HUES64 (cell line): ENCODE results near the gene GUCY1A2.

Source experiments
- H3K27ac ChIP-seq: 2 replicates; pipeline ENCODE4 v1.7.0; 2013; ENCODE audit warnings: low read depth, low read length, inconsistent platforms
- H3K27me3 ChIP-seq: 2 replicates; pipeline ENCODE4 v1.6.1; 2013; ENCODE audit warnings: mild to moderate bottlenecking, low read length; ENCODE audit not compliant: insufficient read depth
- H3K36me3 ChIP-seq: 2 replicates; pipeline ENCODE4 v1.6.1; 2013; ENCODE audit warnings: mild to moderate bottlenecking, low read length; ENCODE audit not compliant: insufficient read depth
- H3K4me1 ChIP-seq: 2 replicates; pipeline ENCODE4 v1.6.1; 2013; ENCODE audit warnings: mild to moderate bottlenecking, low read length, moderate library complexity; ENCODE audit not compliant: insufficient read depth
- H3K4me3 ChIP-seq: 2 replicates; pipeline ENCODE4 v1.5.1; 2013; ENCODE audit warnings: mild to moderate bottlenecking, low read length, moderate library complexity
- H3K9ac ChIP-seq: 2 replicates; pipeline ENCODE4 v1.6.1; 2013; ENCODE audit warnings: mild to moderate bottlenecking, low read depth, low read length
- H3K9me3 ChIP-seq: 2 replicates; pipeline ENCODE4 v1.6.1; 2013; ENCODE audit warnings: low read depth, low read length; ENCODE audit not compliant: insufficient read depth
- WGBS: fragments of 150-250, 120-280 bp; methylation state at CpG from one replicate; pipeline ENCODE4 v1.1.7; 2013; ENCODE audit warnings: missing lambda C conversion rate; 5-methylcytosine and 5-hydroxymethylcytosine counted together

GUCY1A2 gene

DNA sequence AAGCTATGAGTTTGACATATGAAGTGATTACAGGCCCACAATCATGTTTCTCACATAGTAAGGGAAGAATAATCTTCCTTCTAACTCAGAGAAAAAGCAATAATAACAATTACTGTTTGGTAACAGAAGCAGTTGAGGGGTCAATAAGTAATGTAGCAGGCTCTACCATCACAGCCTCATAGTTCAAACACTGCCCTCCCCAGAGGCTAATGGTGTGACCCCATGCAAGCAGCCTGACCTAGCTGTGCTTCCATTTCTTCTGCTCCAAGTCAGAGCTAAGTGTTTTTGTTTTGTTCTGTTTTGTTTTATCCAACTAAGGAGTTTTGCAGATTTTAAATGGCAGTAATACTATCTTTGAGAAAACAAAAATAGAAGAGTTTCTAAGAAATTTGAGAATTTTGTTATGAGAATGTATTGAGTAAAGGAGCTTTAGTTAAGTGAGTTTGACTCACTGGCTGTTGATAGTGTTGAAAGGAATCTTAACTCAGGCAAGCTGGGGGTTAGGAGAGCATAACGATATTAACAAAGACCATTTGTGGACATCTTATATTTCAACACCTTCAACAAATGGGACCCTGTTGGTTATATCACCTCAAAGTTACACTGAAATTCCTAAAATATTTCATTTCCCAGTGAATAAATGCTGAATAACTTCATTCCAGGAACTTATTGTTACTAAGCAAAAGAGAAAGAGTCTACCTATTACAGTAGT lies 48.5 kb downstream of the GUCY1A2 start:
- H3K4me1 ChIP-seq = peaks cover 17% of the 10 kb centered on the region
- WGBS = 80% methylated on average over 1 of the region's 1 CpG
- H3K9ac ChIP-seq = no peak overlapping the region
- no peaks in the 10 kb centered on the region for H3K27me3 ChIP-seq
- H3K4me3 ChIP-seq = no peak overlapping the region
- H3K9me3 ChIP-seq = no peaks in the 10 kb centered on the region
- H3K27ac ChIP-seq = peak overlapping the region; percentile 46
- no peaks in the 10 kb centered on the region for H3K36me3 ChIP-seq

DNA sequence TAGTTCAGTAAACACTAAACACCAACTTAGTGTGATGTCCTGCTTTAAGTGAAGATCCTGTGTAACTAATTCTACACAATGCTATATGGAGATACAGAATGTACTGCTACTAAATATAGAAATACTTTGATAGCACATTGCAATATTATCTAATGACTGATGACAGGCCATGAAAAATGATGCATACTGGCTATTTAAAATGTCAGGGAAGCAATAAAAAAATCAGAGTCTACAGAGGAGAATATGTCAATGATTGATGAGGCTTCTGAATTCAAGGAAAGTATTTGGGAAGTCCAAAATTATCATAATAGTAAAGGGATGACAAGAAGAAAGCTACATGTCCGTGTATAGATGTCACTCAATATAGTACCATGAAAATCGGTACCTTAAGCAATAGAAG lies 55.3 kb downstream of the GUCY1A2 start:
- Histone ChIP-seq H3K4me3 (no peak overlapping the region), H3K27me3 (no peaks in the 10 kb centered on the region), H3K9ac (no peak overlapping the region), H3K4me1 (peaks cover 38% of the 10 kb centered on the region), H3K36me3 (no peaks in the 10 kb centered on the region), H3K9me3 (no peaks in the 10 kb centered on the region), H3K27ac (no peak overlapping the region)
- 97% methylated on average over 2 of the region's 2 CpGs for WGBS

DNA sequence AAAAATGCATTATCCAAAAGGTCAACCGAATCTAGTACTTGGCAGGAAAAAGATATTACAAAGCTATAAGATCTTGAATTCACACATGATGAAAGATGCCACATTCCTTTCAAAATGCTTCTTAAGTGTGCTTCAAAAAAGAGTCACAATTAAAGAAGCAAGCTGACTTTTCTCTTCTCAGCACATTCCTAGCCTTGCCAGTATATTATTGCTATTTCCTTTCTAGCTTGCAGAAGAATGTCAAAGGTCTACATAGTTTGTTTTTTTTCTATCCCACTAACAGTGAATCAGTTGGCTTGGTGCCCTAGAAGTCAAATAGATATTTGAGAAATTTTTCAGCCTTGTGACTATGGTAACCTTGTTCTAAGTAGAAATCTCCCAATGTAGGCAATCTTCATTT lies 56.8 kb downstream of the GUCY1A2 start:
- Histone ChIP-seq H3K27me3 (no peaks in the 10 kb centered on the region), H3K9me3 (no peaks in the 10 kb centered on the region), H3K4me1 (peaks cover 50% of the 10 kb centered on the region), H3K4me3 (no peak overlapping the region), H3K36me3 (no peaks in the 10 kb centered on the region), H3K27ac (no peak overlapping the region), H3K9ac (no peak overlapping the region)
- no CpG with 5 or more reads among the region's 1 CpG for WGBS

DNA sequence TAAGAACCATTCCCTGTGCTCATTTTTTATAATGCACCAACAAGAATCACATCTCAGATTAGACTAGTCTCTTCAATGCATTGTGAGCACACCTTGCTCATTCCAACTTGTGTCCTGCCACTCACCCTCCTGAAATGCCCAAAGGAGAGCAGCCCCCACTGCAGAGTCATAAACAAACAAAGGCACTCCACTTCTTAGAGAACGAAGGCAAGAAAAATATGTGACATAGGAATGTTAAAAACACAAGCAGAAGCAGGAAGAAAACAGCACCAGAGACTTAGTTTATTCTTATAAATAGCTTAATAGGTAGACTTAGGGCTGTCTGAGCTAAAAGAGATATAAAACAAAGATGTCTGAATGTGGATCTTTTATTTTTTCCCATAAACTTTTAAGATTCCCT lies 57.2 kb downstream of the GUCY1A2 start:
- H3K9ac ChIP-seq = no peak overlapping the region
- H3K4me3 ChIP-seq = no peak overlapping the region
- no CpG with 5 or more reads among the region's 1 CpG for WGBS
- H3K36me3 ChIP-seq = no peaks in the 10 kb centered on the region
- H3K9me3 ChIP-seq = no peaks in the 10 kb centered on the region
- H3K27me3 ChIP-seq = no peaks in the 10 kb centered on the region
- H3K27ac ChIP-seq = no peak overlapping the region
- H3K4me1 ChIP-seq = peaks cover 54% of the 10 kb centered on the region

DNA sequence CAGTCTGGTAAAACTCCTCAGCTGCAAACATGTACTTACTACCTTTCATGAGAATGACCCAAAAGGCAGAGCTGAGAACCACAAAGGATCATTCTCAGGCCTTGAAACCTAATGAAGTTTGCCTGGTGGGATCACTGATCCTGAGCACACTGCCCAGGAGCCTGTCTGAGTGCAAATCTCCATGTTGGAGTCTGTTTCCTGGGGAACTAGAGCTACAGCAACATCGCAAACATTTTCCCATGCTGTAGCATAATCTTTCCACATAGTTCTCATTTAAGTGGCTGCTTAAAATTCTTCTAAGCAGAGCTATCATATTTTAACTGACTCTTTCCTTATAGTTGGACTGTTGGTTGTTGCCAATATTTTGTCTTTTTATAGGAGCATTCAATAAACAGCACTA lies 58.5 kb downstream of the GUCY1A2 start:
- H3K4me1 ChIP-seq = peaks cover 54% of the 10 kb centered on the region
- H3K27me3 ChIP-seq = no peaks in the 10 kb centered on the region
- no peaks in the 10 kb centered on the region for H3K9me3 ChIP-seq
- H3K27ac ChIP-seq = peak overlapping the region; percentile 59; the same call in 1 of the 2 replicates
- H3K9ac ChIP-seq = peak overlapping the region; percentile 11; the same call in 1 of the 2 replicates
- 70% methylated on average over 1 of the region's 1 CpG for WGBS
- H3K36me3 ChIP-seq = no peaks in the 10 kb centered on the region
- no peak overlapping the region for H3K4me3 ChIP-seq

DNA sequence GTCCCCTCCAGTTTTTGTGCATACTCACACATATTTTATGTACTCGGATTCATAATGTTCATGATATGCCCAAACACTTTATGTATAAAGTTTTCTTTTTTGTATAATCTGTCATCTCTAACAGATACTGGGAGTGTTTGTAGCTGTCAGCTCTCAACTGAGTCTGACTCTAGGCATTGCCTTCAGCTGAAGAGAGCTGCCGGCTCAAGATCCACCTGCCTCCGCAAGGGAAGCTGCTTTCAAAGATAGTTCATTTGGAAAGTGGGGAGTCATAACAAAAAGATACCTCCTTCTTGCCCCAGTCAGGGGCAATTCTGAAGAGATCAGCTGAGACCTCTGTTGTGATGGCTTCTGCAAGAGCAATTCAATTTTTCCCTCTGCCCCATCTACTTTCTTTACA lies 58.9 kb downstream of the GUCY1A2 start:
- no peaks in the 10 kb centered on the region for H3K36me3 ChIP-seq
- H3K4me1 ChIP-seq = peaks cover 54% of the 10 kb centered on the region
- no peaks in the 10 kb centered on the region for H3K27me3 ChIP-seq
- WGBS = 73% methylated on average over 2 of the region's 3 CpGs
- H3K9me3 ChIP-seq = no peaks in the 10 kb centered on the region
- H3K27ac ChIP-seq = peak overlapping the region; percentile 59; the same call in 1 of the 2 replicates
- no peak overlapping the region for H3K4me3 ChIP-seq
- peak overlapping the region; percentile 11; the same call in 1 of the 2 replicates for H3K9ac ChIP-seq

DNA sequence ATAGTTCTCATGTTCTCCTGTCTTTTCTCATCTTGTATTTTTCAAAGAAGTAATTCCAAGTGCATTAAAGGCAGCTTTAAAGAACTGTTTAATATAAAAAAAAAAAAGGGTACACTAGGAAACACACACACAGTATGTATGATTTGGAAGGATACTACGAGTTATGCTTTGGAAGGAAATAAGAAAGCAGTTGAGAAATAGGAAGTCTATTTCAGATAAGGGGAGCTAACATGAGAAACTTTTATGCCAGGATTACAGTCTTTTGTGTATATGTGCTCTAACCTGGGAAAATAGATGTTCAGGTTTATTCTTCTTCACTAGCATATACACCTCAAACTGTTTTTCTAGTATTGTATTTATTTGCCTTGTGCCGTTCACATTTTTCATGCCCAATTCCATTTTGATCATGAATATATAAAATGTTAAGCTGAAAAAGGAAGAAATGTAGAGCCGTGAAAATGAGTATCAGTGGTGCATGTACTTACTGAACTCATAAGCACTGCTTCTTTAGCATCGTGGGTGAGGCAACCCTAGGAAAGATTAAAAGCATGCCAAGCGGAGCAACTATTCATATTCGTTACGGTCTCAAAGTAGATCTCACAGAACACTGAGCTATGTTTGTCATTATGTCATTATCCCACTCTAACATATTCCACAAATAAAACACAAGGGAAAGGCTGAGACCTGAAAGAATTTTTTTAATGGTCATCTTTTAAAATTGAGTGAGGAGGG lies 59.6 kb downstream of the GUCY1A2 start:
- H3K27ac ChIP-seq = no peak overlapping the region
- no peak overlapping the region for H3K4me3 ChIP-seq
- H3K36me3 ChIP-seq = no peaks in the 10 kb centered on the region
- no peaks in the 10 kb centered on the region for H3K27me3 ChIP-seq
- H3K9me3 ChIP-seq = no peaks in the 10 kb centered on the region
- H3K4me1 ChIP-seq = peaks cover 54% of the 10 kb centered on the region
- no peak overlapping the region for H3K9ac ChIP-seq
- WGBS = 68% methylated on average over 6 of the region's 7 CpGs

DNA sequence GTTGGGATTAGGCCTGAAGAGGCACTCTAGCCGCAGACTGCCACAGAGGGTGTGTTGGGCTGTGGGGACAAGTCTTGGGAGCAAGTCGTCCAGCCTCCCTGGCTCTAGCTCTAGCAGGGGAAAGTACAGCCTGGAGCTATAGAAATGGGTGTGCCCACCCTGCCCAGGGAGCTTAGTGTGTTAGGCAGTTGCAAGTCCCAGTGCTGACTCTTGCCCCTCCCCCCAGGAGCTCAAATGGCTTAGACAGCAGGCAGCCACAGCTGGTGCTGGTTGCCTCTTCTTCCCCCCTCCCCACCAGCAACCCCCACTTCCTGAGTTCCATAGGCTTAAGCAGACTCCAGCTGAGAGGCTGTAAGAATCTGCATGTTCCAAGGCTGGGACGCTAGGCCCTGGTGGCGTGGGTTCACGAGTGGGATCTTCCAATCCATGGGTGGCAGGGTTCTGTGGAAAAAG lies 61.2 kb downstream of the GUCY1A2 start:
- peaks cover 54% of the 10 kb centered on the region for H3K4me1 ChIP-seq
- WGBS = 46% methylated on average over 5 of the region's 5 CpGs
- H3K9ac ChIP-seq = no peak overlapping the region
- H3K27ac ChIP-seq = peak overlapping the region; percentile 75
- no peaks in the 10 kb centered on the region for H3K36me3 ChIP-seq
- H3K9me3 ChIP-seq = no peaks in the 10 kb centered on the region
- no peaks in the 10 kb centered on the region for H3K27me3 ChIP-seq
- no peak overlapping the region for H3K4me3 ChIP-seq

DNA sequence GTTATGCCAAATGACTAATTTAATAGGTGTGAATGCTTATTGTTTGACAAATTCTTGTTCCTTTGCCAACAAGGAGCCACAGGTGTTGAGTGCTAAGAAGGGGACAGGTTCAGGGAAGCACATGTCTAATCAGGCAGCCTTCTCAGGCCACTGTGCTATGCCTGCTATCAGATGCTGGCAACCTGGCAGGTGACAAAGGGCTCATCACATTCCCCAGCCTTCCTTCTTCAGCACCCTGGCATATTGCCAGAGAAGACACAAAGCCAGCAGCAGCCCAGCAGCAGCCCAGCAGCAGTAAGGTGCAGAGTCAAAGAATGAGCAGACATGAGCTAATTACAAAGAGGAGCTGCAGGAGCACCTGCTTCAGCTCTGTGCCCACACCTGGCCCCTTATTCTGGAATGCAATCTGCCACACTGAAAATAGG lies 68.2 kb downstream of the GUCY1A2 start:
- Histone ChIP-seq H3K4me3 (no peak overlapping the region), H3K4me1 (no peaks in the 10 kb centered on the region), H3K36me3 (no peaks in the 10 kb centered on the region), H3K9me3 (no peaks in the 10 kb centered on the region), H3K27ac (no peak overlapping the region), H3K9ac (no peak overlapping the region), H3K27me3 (no peaks in the 10 kb centered on the region)

DNA sequence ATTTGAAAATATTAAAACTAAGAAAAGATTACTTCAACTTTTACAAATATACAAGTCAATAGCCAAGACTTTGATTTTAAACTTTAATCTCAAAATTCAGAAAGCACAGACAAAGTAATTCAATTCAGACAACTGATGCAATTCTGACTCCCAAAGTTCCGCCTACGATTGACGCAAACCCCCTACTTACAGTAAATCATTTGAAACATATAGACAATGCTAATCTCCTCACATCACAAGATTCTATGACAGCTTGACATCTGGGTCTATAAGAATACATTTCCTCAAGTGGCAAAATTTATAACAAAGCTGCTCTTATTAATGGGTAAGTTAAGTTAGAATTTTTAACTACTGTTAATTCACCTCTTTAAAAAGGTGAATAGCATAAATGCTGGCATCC lies 75.2 kb downstream of the GUCY1A2 start:
- H3K36me3 ChIP-seq = no peaks in the 10 kb centered on the region
- 95% methylated on average over 3 of the region's 3 CpGs for WGBS
- H3K27ac ChIP-seq = no peak overlapping the region
- no peaks in the 10 kb centered on the region for H3K9me3 ChIP-seq
- no peak overlapping the region for H3K9ac ChIP-seq
- H3K4me1 ChIP-seq = no peaks in the 10 kb centered on the region
- no peaks in the 10 kb centered on the region for H3K27me3 ChIP-seq
- H3K4me3 ChIP-seq = no peak overlapping the region

DNA sequence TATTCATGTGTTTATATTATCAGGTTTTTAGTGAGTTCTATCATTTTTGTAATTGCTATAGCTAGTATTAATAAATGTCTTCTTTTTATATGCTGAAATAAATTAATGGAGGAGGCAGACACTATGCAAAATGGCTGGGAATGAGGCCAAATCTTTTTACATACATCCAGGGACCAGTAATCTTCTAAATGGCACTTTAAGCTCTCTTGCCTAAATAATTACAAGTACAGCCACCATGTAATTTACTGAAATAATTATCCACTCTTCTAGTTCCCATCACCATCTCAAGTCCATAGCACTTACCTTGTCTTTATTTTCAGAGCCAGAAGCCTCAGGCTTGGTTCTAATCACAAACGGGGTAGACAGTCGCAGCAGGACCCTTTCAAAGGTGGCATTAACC lies 79.1 kb downstream of the GUCY1A2 start:
- no peaks in the 10 kb centered on the region for H3K9me3 ChIP-seq
- H3K36me3 ChIP-seq = no peaks in the 10 kb centered on the region
- H3K27me3 ChIP-seq = no peaks in the 10 kb centered on the region
- H3K27ac ChIP-seq = no peak overlapping the region
- H3K4me3 ChIP-seq = no peak overlapping the region
- peaks cover 9% of the 10 kb centered on the region; the same call in 1 of the 2 replicates for H3K4me1 ChIP-seq
- no peak overlapping the region for H3K9ac ChIP-seq
- WGBS = 95% methylated on average over 2 of the region's 2 CpGs
